Neural progenitor cell (in vitro differentiated cells): ENCODE results near the gene EHF. TPM values are rescaled to one million over a fixed set of nuclear protein-coding genes. Genes with fewer than 3 reads are reported as not detected.

ENCODE experiments used
- DNase-seq: peaks from one replicate; pipeline ENCODE4 v3.0.0-alpha.2; 2016; ENCODE audit warnings: low spot score
- H2AFZ ChIP-seq: fragments of 200-600 bp; sonication (generic); replicated peaks from 2 replicates; pipeline ENCODE4 v1.6.1; 2016; ENCODE audit warnings: antibody characterized with exemption
- H3F3A ChIP-seq: fragments of 200-600 bp; sonication (generic); 2 replicates; pipeline ENCODE4 v1.6.1; 2016; ENCODE audit warnings: antibody characterized with exemption, low read depth
- H3K27ac ChIP-seq: fragments of 200-600 bp; sonication (generic); 2 replicates; pipeline ENCODE4 v1.5.1; 2016; ENCODE audit warnings: mild to moderate bottlenecking
- H3K27me3 ChIP-seq: fragments of 200-600 bp; sonication (generic); 2 replicates; pipeline ENCODE4 v1.6.1; 2016; ENCODE audit warnings: mild to moderate bottlenecking, moderate library complexity
- H3K36me3 ChIP-seq: fragments of 200-600 bp; sonication (generic); 2 replicates; pipeline ENCODE4 v1.5.1; 2016
- H3K4me1 ChIP-seq: fragments of 200-600 bp; sonication (generic); 2 replicates; pipeline ENCODE4 v1.6.1; 2016; ENCODE audit warnings: mixed run types
- H3K4me2 ChIP-seq: fragments of 200-600 bp; sonication (generic); 2 replicates; pipeline ENCODE4 v1.6.1; 2016
- H3K4me3 ChIP-seq: fragments of 200-600 bp; sonication (generic); 2 replicates; pipeline ENCODE4 v1.5.1; 2016
- H3K79me2 ChIP-seq: fragments of 200-600 bp; sonication (generic); 2 replicates; pipeline ENCODE4 v1.6.1; 2016; ENCODE audit warnings: low read depth
- H3K9ac ChIP-seq: fragments of 200-600 bp; sonication (generic); 2 replicates; pipeline ENCODE4 v1.6.1; 2016
- H3K9me3 ChIP-seq: fragments of 200-600 bp; sonication (generic); 2 replicates; pipeline ENCODE4 v1.5.1; 2016; ENCODE audit warnings: low read depth
- H4K20me1 ChIP-seq: fragments of 200-600 bp; sonication (generic); 2 replicates; pipeline ENCODE4 v1.6.1; 2016; ENCODE audit warnings: low read depth
- H3K27ac Mint-ChIP-seq: 3 replicates; pipeline ENCODE4 v1.8.0; 2021; ENCODE audit warnings: mixed read lengths
- H3K27me3 Mint-ChIP-seq: 2 replicates; pipeline ENCODE4 v1.8.0; 2022; ENCODE audit warnings: low read depth, mild to moderate bottlenecking, inconsistent platforms, moderate library complexity, mixed read lengths; ENCODE audit not compliant: insufficient read depth
- H3K36me3 Mint-ChIP-seq: 3 replicates; pipeline ENCODE4 v1.8.0; 2021; ENCODE audit warnings: mixed read lengths
- H3K4me1 Mint-ChIP-seq: 3 replicates; pipeline ENCODE4 v1.8.0; 2021; ENCODE audit warnings: mixed read lengths
- H3K4me3 Mint-ChIP-seq: 3 replicates; pipeline ENCODE4 v1.8.0; 2021; ENCODE audit warnings: mild to moderate bottlenecking, moderate library complexity, mixed read lengths
- H3K9me3 Mint-ChIP-seq: 3 replicates; pipeline ENCODE4 v1.8.0; 2020; ENCODE audit warnings: mixed read lengths
- EZH2 ChIP-seq: fragments of 200-600 bp; sonication (generic); IDR thresholded peaks from 2 replicates; pipeline ENCODE4 v1.6.1; 2017; ENCODE audit warnings: antibody characterized with exemption, mild to moderate bottlenecking, moderate library complexity
- EZH2phosphoT487 ChIP-seq: fragments of 200-600 bp; sonication (generic); IDR thresholded peaks from 2 replicates; pipeline ENCODE4 v1.6.1; 2017; ENCODE audit warnings: antibody characterized with exemption
- total RNA-seq: library from RNA; depleted of rRNA; stranded (reverse); fragments of >200 nt; gene quantifications from 2 replicates; pipeline ENCODE4 v1.2.3, GENCODE V29; 2015; ENCODE audit warnings: low replicate concordance
- TF ChIP-seq, protein P1 (sequence below): fragments of 200-600 bp; sonication (generic); IDR thresholded peaks from 2 replicates; pipeline ENCODE4 v1.5.1; 2017; ENCODE audit warnings: antibody characterized with exemption, mild to moderate bottlenecking

Gene EHF
- total RNA-seq, 1 donor from 2014 or later = not detected

DNA sequence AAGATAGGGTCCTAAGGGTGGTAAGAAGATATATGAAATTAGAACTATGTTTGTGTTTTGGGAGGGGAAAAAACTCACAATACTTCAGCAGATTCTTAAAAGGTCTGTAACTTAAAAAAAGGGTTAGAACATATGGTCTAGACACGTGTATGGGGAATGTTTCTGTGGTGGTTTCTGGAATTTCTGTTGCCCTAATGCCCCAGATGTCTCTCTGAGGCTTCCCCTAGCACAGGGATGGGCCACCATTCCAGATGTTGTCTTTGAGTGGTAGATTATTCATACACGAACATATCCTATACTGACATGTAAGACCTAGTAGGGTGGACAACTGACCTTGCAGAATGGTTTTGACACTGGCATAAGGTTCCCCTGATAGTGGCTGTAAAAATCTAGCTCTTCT, 26.2 kb downstream of the EHF start:
- peaks cover 5% of the 10 kb centered on the region for H3K9me3 Mint-ChIP-seq
- Histone ChIP-seq H3K4me2 (no peak overlapping the region), H3K79me2 (no peaks in the 10 kb centered on the region), H3K9me3 (no peaks in the 10 kb centered on the region), H3K36me3 (no peaks in the 10 kb centered on the region), H3K4me3 (no peak overlapping the region), H3K27ac (no peak overlapping the region), H4K20me1 (no peaks in the 10 kb centered on the region), H2AFZ (no peak overlapping the region), H3K27me3 (no peaks in the 10 kb centered on the region), H3F3A (no peaks in the 10 kb centered on the region), H3K4me1 (peaks cover 16% of the 10 kb centered on the region), H3K9ac (no peak overlapping the region)
- peaks cover 8% of the 10 kb centered on the region for H3K27me3 Mint-ChIP-seq
- peaks cover 22% of the 10 kb centered on the region for H3K4me1 Mint-ChIP-seq
- no peak for TF ChIP-seq EZH2
- TF ChIP-seq, protein P1, sequence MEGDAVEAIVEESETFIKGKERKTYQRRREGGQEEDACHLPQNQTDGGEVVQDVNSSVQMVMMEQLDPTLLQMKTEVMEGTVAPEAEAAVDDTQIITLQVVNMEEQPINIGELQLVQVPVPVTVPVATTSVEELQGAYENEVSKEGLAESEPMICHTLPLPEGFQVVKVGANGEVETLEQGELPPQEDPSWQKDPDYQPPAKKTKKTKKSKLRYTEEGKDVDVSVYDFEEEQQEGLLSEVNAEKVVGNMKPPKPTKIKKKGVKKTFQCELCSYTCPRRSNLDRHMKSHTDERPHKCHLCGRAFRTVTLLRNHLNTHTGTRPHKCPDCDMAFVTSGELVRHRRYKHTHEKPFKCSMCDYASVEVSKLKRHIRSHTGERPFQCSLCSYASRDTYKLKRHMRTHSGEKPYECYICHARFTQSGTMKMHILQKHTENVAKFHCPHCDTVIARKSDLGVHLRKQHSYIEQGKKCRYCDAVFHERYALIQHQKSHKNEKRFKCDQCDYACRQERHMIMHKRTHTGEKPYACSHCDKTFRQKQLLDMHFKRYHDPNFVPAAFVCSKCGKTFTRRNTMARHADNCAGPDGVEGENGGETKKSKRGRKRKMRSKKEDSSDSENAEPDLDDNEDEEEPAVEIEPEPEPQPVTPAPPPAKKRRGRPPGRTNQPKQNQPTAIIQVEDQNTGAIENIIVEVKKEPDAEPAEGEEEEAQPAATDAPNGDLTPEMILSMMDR = no peak
- no peak for TF ChIP-seq EZH2phosphoT487
- no peak for DNase-seq
- peaks cover 1% of the 10 kb centered on the region for H3K36me3 Mint-ChIP-seq
- H3K4me3 Mint-ChIP-seq = no peak overlapping the region
- no peak overlapping the region for H3K27ac Mint-ChIP-seq

DNA sequence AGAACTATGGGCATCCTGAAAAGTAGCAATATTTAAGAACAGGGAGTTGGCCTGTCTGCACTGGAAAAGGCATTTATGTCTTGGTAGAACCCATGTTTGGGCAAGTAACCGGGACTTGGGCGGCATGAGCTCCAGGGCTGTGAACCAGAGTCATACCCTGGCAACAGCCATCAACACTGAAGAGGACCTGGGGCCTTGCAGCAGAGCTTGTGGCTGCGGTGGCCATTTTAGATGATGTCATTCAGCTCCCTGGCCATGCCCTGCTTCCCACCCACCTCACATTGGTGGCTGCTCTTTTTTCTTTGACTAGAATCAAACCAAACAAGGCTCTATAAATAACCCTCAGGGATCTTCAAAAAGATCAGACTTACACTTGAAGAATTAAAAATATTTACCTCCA, 26.6 kb downstream of the EHF start:
- H3K4me3 Mint-ChIP-seq = no peak overlapping the region
- H3K4me3 ChIP-seq = no peak overlapping the region
- H3K4me1 Mint-ChIP-seq = peaks cover 26% of the 10 kb centered on the region
- H3K27ac Mint-ChIP-seq = peak overlapping the region; percentile 42
- no peak overlapping the region for H3K27ac ChIP-seq
- H3K79me2 ChIP-seq = no peaks in the 10 kb centered on the region
- no peaks in the 10 kb centered on the region for H4K20me1 ChIP-seq
- H3K4me2 ChIP-seq = no peak overlapping the region
- peaks cover 20% of the 10 kb centered on the region for H3K4me1 ChIP-seq
- H3K27me3 Mint-ChIP-seq = peaks cover 8% of the 10 kb centered on the region
- H3K36me3 Mint-ChIP-seq = peaks cover 1% of the 10 kb centered on the region
- DNase-seq = no peak
- H3K9me3 ChIP-seq = no peaks in the 10 kb centered on the region
- peaks cover 5% of the 10 kb centered on the region for H3K9me3 Mint-ChIP-seq
- no peaks in the 10 kb centered on the region for H3F3A ChIP-seq
- no peak overlapping the region for H3K9ac ChIP-seq
- peak overlapping the region; percentile 18 for H2AFZ ChIP-seq
- H3K36me3 ChIP-seq = no peaks in the 10 kb centered on the region
- no peak for TF ChIP-seq EZH2phosphoT487
- no peaks in the 10 kb centered on the region for H3K27me3 ChIP-seq

DNA sequence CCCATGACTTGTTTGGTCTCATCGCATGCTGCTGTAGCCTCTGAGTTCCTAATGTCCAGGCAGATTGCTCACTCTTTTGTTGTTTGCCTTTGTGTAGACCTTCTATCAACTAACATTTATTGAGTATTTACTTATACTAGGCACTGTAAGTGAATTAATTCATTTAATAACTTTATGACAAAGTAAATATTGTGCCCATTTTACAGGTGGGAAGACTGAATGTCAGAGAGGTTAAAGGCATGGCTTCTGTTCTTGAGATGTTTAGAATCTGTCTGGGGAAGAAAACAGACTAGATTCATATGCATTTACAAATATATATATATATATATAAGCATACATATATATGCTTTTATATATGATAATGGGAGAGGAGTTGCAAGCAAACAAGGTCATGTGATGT, 27.1 kb downstream of the EHF start:
- Histone ChIP-seq H3K79me2 (no peaks in the 10 kb centered on the region), H3K9me3 (no peaks in the 10 kb centered on the region), H3K9ac (no peak overlapping the region), H3K4me3 (no peak overlapping the region), H3K36me3 (no peaks in the 10 kb centered on the region), H3K27me3 (no peaks in the 10 kb centered on the region), H3K4me1 (peaks cover 25% of the 10 kb centered on the region), H3K27ac (no peak overlapping the region), H4K20me1 (no peaks in the 10 kb centered on the region), H3K4me2 (no peak overlapping the region), H2AFZ (peak overlapping the region; percentile 18), H3F3A (no peaks in the 10 kb centered on the region)
- peaks cover 30% of the 10 kb centered on the region for H3K4me1 Mint-ChIP-seq
- TF ChIP-seq EZH2 (no peak), EZH2phosphoT487 (no peak)
- TF ChIP-seq, protein P1 = no peak
- no peak for DNase-seq
- peaks cover 1% of the 10 kb centered on the region for H3K36me3 Mint-ChIP-seq
- H3K4me3 Mint-ChIP-seq = no peak overlapping the region
- peaks cover 8% of the 10 kb centered on the region for H3K27me3 Mint-ChIP-seq
- H3K27ac Mint-ChIP-seq = no peak overlapping the region
- peaks cover 5% of the 10 kb centered on the region for H3K9me3 Mint-ChIP-seq

DNA sequence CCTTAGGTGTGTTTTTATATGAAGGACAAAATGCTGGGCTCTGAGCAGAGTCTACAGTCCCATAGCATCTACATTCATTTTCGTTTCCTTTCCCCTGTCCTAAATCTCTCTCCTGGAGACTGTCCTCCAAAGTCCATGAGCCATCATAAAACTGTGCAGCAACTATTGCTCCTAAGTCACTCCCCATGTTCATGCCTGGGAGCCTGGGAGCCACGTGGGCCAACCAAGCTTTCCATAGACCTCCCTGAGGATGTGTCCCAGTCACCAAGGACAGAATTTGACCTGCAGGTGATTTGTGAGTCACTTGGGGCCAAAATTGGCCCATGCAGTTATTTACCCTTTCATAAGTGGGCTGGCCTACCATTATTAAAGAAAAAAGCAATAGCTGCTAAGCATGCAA, 28.7 kb downstream of the EHF start:
- Mint-ChIP-seq H3K36me3 (peaks cover 1% of the 10 kb centered on the region), H3K9me3 (peaks cover 2% of the 10 kb centered on the region), H3K27me3 (peaks cover 8% of the 10 kb centered on the region), H3K27ac (no peak overlapping the region), H3K4me1 (peaks cover 45% of the 10 kb centered on the region), H3K4me3 (no peak overlapping the region)
- H3K27ac ChIP-seq = no peak overlapping the region
- no peaks in the 10 kb centered on the region for H3K79me2 ChIP-seq
- H3K4me3 ChIP-seq = no peak overlapping the region
- no peak overlapping the region for H3K4me2 ChIP-seq
- no peaks in the 10 kb centered on the region for H3F3A ChIP-seq
- no peak overlapping the region for H2AFZ ChIP-seq
- H4K20me1 ChIP-seq = no peaks in the 10 kb centered on the region
- H3K27me3 ChIP-seq = no peaks in the 10 kb centered on the region
- no peaks in the 10 kb centered on the region for H3K36me3 ChIP-seq
- DNase-seq = no peak
- TF ChIP-seq, protein P1 = no peak
- TF ChIP-seq EZH2 (no peak), EZH2phosphoT487 (no peak)
- no peaks in the 10 kb centered on the region for H3K9me3 ChIP-seq
- H3K4me1 ChIP-seq = peaks cover 31% of the 10 kb centered on the region
- H3K9ac ChIP-seq = no peak overlapping the region
